GM21717 (cell line): ENCODE measurements around the gene ATP1A1.
A peak's percentile ranks its signal among the peaks of the same experiment; 100 is the strongest.

ENCODE experiments used
- ATAC-seq: cut with Tn5 transposase; IDR thresholded peaks from one replicate; pipeline ENCODE4 v1.9.1; 2021; ENCODE audit warnings: mild to moderate bottlenecking, moderate library complexity; ENCODE audit not compliant: unreplicated experiment

The ATP1A1 gene

GRCh38 chr1:116372651-116373430, at the start of gene ATP1A1:
ATP1A1 (plus strand) TSS chr1:116373244; CDS start chr1:116373512, 268 bp downstream.
- peak; percentile 67 for ATAC-seq

GRCh38 chr1:116323491-116323890, 49.6 kb upstream of the ATP1A1 start:
- no peak for ATAC-seq

- no peak for ATAC-seq
These were observed 48.6 kb upstream of the ATP1A1 start for GRCh38 chr1:116324411-116324810.

GRCh38 chr1:116325104-116325503, 47.9 kb upstream of the ATP1A1 start:
- no peak for ATAC-seq

GRCh38 chr1:116325922-116326321, 47.1 kb upstream of the ATP1A1 start:
- ATAC-seq, result no peak

- no peak for ATAC-seq
These were observed 46.6 kb upstream of the ATP1A1 start for GRCh38 chr1:116326486-116326885.

GRCh38 chr1:116328671-116329070, 44.4 kb upstream of the ATP1A1 start:
- ATAC-seq, result no peak

GRCh38 chr1:116329524-116330341, 43.3 kb upstream of the ATP1A1 start:
- ATAC-seq, result no peak

- ATAC-seq, result no peak
These were observed 42.7 kb upstream of the ATP1A1 start for GRCh38 chr1:116330342-116330652.

- no peak for ATAC-seq
These were observed 42.2 kb upstream of the ATP1A1 start for GRCh38 chr1:116330846-116331245.

GRCh38 chr1:116331523-116331922, 41.5 kb upstream of the ATP1A1 start:
- no peak for ATAC-seq

- ATAC-seq, result no peak
These were observed 40.6 kb upstream of the ATP1A1 start for GRCh38 chr1:116332451-116332850.

GRCh38 chr1:116333171-116334014, 39.7 kb upstream of the ATP1A1 start:
- no peak for ATAC-seq

GRCh38 chr1:116334015-116334547, 39.0 kb upstream of the ATP1A1 start:
- ATAC-seq, result no peak

GRCh38 chr1:116334868-116335635, 38.0 kb upstream of the ATP1A1 start:
- ATAC-seq, result no peak

- ATAC-seq, result no peak
These were observed 37.0 kb upstream of the ATP1A1 start for GRCh38 chr1:116335850-116336624.

GRCh38 chr1:116337398-116337797, 35.6 kb upstream of the ATP1A1 start:
- no peak for ATAC-seq

GRCh38 chr1:116338400-116338799, 34.6 kb upstream of the ATP1A1 start:
- no peak for ATAC-seq

GRCh38 chr1:116340506-116341231, 32.4 kb upstream of the ATP1A1 start:
- no peak for ATAC-seq
